Brain microvascular endothelial cell (primary cell): ENCODE data around the gene NCBP3.
A peak's percentile ranks its signal among the peaks of the same experiment; 100 is the strongest.
"Not testable (repeated sequence)": the region's sequence is repeated elsewhere in the genome, so short reads cannot be mapped to it uniquely, and the experiment has no call there.

Experiments
- DNase-seq: peaks from one replicate; pipeline ENCODE4 v3.0.0-alpha.2; 2020
- H3K27ac ChIP-seq: fragments of 250-450 bp; sonication (Bioruptor Pico); 2 replicates; pipeline ENCODE4 v1.5.1; 2020; ENCODE audit warnings: mild to moderate bottlenecking, moderate library complexity
- H3K27me3 ChIP-seq: fragments of 250-450 bp; sonication (Bioruptor Pico); replicated peaks from 2 replicates; pipeline ENCODE4 v1.5.1; 2020; ENCODE audit warnings: mild to moderate bottlenecking
- H3K36me3 ChIP-seq: fragments of 250-450 bp; sonication (Bioruptor Pico); replicated peaks from 2 replicates; pipeline ENCODE4 v1.5.1; 2020; ENCODE audit warnings: mild to moderate bottlenecking
- H3K4me3 ChIP-seq: 2 replicates; pipeline ENCODE4 v1.5.1; 2011; ENCODE audit warnings: low read depth, mild to moderate bottlenecking, control low read depth, low read length, moderate library complexity
- CTCF ChIP-seq: IDR thresholded peaks from 2 replicates; pipeline ENCODE4 v1.5.1; 2011; ENCODE audit warnings: low read depth, mild to moderate bottlenecking, moderate library complexity, low read length, control low read depth, inconsistent platforms; ENCODE audit errors: missing control alignments
- in situ Hi-C: cut with HindIII; loops from 2 replicates; pipeline ENCODE4 v1.10.0; 2017; ENCODE audit warnings: low sequenced_read_pairs, low pct_ligation_motif_present

The NCBP3 gene

GRCh38 chr17:3794557-3795389, 51.3 kb downstream of the NCBP3 start:
- in situ Hi-C loops = no loop called here
- H3K27ac ChIP-seq = peak overlapping the region; percentile 70
- no peak overlapping the region for H3K4me3 ChIP-seq

DNA sequence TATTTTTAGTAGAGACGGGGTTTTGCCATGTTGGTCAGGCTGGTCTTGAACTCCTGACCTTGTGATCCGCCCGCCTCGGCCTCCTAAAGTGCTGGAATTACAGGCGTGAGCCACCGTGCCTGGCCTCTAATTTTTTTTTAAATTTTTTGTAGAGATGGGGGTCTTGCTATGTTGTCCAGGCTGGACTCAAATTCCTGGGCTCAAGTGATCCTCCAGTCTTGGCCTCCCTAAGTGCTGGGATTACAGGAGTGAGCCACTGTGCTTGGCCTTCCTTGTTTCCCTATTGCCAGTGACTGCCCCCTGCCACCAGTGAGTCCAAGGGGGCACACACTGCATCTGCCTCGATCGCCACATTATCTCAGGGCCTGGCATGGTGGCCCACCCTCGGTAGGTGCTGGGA, 51.9 kb downstream of the NCBP3 start:
- in situ Hi-C loops, H3K4me3 ChIP-seq, H3K27me3 ChIP-seq, DNase-seq, H3K36me3 ChIP-seq: not testable (repeated sequence)
- H3K27ac ChIP-seq = peak overlapping the region; percentile 70

More at GRCh38 chr17:3794557-3795389, 51.3 kb downstream of the NCBP3 start:
- Histone ChIP-seq H3K36me3 (no peaks in the 10 kb centered on the region), H3K27me3 (no peaks in the 10 kb centered on the region)
- no peak for TF ChIP-seq CTCF
- peak; percentile 87 for DNase-seq

DNA sequence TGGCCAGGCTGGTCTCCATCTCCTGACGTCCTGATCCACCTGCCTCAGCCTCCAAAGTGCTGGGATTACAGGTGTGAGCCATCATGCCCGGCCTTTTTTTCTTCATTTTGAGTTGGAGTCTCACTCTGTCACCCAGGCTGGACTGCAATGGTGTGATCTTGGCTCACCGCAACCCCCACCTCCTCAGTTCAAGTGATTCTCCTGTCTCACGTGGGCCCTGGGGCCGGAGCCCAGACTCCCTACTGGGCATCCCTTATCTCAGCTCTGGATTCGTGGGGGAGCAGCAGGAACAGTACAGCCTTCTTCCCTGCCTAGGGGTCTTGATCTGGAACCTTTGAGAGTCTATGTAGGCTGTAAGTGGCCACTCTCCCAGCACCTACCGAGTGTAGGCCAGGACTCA, 52.8 kb downstream of the NCBP3 start:
- H3K4me3 ChIP-seq, in situ Hi-C loops, H3K36me3 ChIP-seq, H3K27ac ChIP-seq, DNase-seq, H3K27me3 ChIP-seq: not testable (repeated sequence)

DNA sequence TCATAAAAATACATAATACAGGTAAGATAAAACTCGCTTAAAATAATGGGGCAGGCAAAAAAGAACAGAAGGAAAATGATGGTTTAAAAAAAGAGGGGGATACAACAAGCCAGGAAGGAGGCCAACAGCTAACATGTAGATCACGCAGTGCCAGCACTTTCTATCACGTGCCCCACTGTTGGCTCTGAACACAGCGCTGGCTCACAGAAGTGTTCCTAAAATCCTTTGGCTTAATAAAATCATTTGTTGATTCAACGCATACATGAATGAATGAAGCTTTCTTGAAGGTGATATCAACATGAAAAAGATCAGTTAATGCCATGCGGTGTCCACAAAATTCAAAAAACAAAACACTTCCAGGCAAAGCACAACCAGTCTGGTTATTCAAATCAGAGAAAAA, 53.6 kb downstream of the NCBP3 start:
- Histone ChIP-seq H3K27ac (no peak overlapping the region), H3K36me3 (no peaks in the 10 kb centered on the region), H3K4me3 (no peak overlapping the region), H3K27me3 (no peaks in the 10 kb centered on the region)
- no peak for DNase-seq
- in situ Hi-C loops = no loop called here
- no peak for TF ChIP-seq CTCF

- DNase-seq = no peak
- no peaks in the 10 kb centered on the region for H3K27me3 ChIP-seq
- H3K27ac ChIP-seq = no peak overlapping the region
- H3K4me3 ChIP-seq = no peak overlapping the region
- H3K36me3 ChIP-seq = no peaks in the 10 kb centered on the region
- TF ChIP-seq CTCF = no peak
- in situ Hi-C loops = no loop called here
These were observed 57.8 kb downstream of the NCBP3 start for GRCh38 chr17:3788200-3788599.

DNA sequence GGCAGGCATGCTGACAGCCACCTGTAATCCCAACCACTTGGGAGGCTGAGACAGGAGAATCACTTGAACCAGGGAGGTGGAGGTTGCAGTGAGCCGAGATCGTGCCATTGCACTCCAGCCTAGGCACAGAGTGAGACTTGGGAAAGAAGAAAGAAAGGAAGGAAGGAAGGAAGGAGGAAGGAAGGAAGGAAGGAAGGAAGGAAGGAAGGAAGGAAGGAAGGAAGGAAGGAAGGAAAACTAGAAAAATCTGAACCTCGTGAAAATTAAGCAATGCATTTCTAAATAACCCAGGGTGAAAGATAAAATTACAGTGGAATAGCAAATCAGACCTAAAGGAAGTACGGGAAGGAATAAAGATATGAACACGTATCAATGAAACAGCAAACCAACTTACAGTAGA, 60.7 kb downstream of the NCBP3 start:
- H3K4me3 ChIP-seq, H3K27ac ChIP-seq, DNase-seq, in situ Hi-C loops, H3K27me3 ChIP-seq, H3K36me3 ChIP-seq: not testable (repeated sequence)

GRCh38 chr17:3782751-3783150, 63.3 kb downstream of the NCBP3 start:
- Histone ChIP-seq H3K36me3 (no peaks in the 10 kb centered on the region), H3K27ac (no peak overlapping the region), H3K27me3 (no peaks in the 10 kb centered on the region), H3K4me3 (no peak overlapping the region)
- no peak for TF ChIP-seq CTCF
- in situ Hi-C loops = no loop called here
- DNase-seq = no peak
